Measurements from ENCODE around the gene TTLL12. TPM values are rescaled to one million over a fixed set of nuclear protein-coding genes. Genes with fewer than 3 reads are reported as not detected.

TTLL12 gene
- total RNA-seq, 1 experiment from 2014 or later, result 46.4 TPM

DNA sequence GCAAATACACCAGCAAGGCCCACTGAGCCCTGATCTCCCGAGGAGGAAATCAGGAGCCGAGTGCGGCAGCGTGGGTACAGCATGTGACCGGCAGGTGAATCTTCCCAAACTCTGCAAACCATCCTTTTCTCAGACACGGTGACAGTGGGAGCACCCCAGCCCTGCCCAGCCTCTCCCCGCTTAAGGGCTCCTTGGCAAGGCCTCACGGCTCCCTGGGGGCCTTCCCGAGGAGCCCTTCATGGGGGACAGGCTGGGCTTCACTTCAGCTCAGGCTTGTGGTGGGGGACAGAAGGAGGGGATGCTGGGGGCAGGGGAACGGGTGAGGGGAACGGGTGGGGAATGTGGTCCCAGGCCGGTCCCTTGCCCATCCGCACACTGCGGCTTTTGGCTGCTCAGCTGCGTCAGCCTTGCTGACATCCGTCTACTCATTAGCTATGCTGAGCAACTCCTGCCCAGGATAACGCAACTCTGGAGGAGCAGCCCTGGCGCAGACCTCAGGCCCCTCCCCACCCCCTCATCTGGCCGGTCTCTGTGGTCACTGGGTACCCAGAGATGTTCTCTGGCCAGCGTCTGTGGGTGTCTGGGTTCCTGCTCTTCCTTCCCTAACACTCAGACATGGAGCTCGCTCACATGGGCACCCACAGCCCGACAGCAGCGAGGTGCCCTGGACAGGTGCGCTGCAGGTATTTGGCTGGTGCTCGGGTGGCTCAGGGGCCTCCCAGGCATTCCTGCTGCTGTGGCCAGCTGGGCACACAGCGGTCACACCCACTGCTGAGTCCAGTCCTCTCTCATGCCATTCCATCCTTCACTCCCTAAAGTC is 22.0 kb upstream of the TTLL12 start:
- CTCF ChIA-PET, result no interaction called here

DNA sequence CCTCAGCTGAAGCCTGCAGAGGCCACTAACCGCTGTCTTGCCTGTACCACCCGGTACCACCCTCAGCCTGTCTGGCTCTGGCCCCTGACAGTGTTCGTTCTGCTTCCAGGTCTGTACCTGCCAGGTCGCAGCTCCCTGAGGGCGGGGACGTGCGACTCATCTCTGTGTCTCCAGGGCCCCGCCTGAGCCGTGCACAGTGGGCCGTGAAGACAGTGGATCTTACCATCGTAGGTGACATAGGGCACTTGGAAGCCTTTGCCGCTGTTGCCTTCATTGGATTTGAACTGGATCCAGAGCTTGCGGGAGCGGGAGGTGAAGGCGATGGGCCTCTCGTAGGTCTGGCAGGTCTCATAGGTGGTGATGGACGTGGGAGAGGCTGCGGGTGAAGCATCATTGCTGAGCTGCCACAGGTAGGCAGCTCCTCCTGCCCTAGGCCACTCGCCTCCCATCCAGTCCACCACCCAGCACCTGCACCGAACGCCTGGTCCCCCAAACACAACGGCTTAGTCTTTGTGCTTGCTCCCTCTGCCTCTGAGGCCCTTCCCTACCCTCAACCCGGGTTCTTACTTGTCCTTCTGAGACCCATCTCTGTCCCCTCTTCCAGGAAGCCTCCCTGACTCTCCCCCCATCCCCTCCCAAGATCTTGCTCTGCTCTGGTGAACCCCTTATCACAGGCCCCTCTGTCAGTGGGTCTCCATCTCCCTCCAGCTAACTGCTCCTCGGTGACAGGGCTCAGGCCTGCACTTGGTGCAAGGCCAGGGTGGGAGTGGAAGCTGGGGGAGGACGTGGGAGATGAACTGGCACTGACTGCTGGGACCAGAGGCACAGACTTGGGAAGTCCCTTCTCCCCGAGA is 21.1 kb upstream of the TTLL12 start:
- POLR2A ChIA-PET, result no interaction called here
- no peak overlapping the region for H3K27ac Mint-ChIP-seq (ENCODE audit: unreplicated experiment)

More for the DNA sequence above, 22.0 kb upstream of the TTLL12 start:
- H3K36me3 ChIP-seq (ENCODE audit: control insufficient read depth, insufficient read depth, low read length), result no peaks in the 10 kb centered on the region
- no peaks in the 10 kb centered on the region for H3K4me1 ChIP-seq
- Mint-ChIP-seq H3K27me3 (ENCODE audit: insufficient read depth, unreplicated experiment) (no peaks in the 10 kb centered on the region), H3K4me1 (ENCODE audit: low read depth, unreplicated experiment) (no peaks in the 10 kb centered on the region), H3K27ac (ENCODE audit: unreplicated experiment) (no peak overlapping the region), H3K9me3 (ENCODE audit: unreplicated experiment) (no peaks in the 10 kb centered on the region), H3K36me3 (ENCODE audit: insufficient read depth, unreplicated experiment) (no peaks in the 10 kb centered on the region), H3K4me3 (ENCODE audit: unreplicated experiment) (no peak overlapping the region)
- POLR2A ChIA-PET, result no interaction called here
- BruUV-seq (replicated peaks), result no TSS peak
- no peak for DNase-seq
- H3K27me3 ChIP-seq (replicated peaks; ENCODE audit: control insufficient read depth, insufficient read depth, low read length), result no peaks in the 10 kb centered on the region; the same call in 1 of the 2 replicates
- intact Hi-C loops (cut with micrococcal nuclease; ENCODE audit: unreplicated experiment), result no loop called here
- H3K4me3 ChIP-seq (ENCODE audit: low read depth, low read length), result no peak overlapping the region
- H3K9me3 ChIP-seq, result no peaks in the 10 kb centered on the region
- TF ChIP-seq, protein P1, sequence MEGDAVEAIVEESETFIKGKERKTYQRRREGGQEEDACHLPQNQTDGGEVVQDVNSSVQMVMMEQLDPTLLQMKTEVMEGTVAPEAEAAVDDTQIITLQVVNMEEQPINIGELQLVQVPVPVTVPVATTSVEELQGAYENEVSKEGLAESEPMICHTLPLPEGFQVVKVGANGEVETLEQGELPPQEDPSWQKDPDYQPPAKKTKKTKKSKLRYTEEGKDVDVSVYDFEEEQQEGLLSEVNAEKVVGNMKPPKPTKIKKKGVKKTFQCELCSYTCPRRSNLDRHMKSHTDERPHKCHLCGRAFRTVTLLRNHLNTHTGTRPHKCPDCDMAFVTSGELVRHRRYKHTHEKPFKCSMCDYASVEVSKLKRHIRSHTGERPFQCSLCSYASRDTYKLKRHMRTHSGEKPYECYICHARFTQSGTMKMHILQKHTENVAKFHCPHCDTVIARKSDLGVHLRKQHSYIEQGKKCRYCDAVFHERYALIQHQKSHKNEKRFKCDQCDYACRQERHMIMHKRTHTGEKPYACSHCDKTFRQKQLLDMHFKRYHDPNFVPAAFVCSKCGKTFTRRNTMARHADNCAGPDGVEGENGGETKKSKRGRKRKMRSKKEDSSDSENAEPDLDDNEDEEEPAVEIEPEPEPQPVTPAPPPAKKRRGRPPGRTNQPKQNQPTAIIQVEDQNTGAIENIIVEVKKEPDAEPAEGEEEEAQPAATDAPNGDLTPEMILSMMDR (IDR thresholded peaks at IDR 0.05; ENCODE audit: insufficient read depth in 1 of 2, low read depth in 1 of 2, low read length in 1 of 2, severe bottlenecking in 1 of 2, unreplicated experiment in 1 of 2), result no peak

DNA sequence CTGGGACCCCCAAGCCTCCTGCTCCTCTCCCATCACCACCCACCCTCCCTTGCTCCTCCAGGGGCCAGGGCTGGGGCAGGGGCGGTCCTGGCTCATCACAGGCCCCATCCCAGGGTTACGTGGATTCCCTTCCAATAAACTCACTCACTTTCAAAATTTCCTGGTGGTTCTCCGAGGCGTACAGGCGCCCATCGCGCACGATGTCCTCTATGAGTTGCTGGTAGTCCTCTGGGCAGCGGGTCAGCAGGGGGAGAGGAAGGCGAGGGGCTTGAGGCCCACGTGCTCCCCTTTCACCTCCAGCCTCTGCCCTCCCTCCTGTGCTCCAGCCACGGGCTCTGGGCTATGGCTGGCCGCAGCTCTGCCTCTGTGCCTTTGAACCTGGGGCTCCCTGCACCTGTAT is 20.5 kb upstream of the TTLL12 start:
- TF ChIP-seq, protein P1 (IDR thresholded peaks at IDR 0.05; ENCODE audit: insufficient read depth in 1 of 2, low read depth in 1 of 2, low read length in 1 of 2, severe bottlenecking in 1 of 2, unreplicated experiment in 1 of 2), result no peak
- Histone ChIP-seq H3K9me3 (no peaks in the 10 kb centered on the region), H3K4me1 (no peaks in the 10 kb centered on the region), H3K4me3 (ENCODE audit: low read depth, low read length) (no peak overlapping the region), H3K36me3 (ENCODE audit: control insufficient read depth, insufficient read depth, low read length) (no peaks in the 10 kb centered on the region), H3K27me3 (replicated peaks; ENCODE audit: control insufficient read depth, insufficient read depth, low read length) (no peaks in the 10 kb centered on the region; the same call in 1 of the 2 replicates)
- DNase-seq, result no peak
- H3K4me1 Mint-ChIP-seq (ENCODE audit: low read depth, unreplicated experiment), result no peaks in the 10 kb centered on the region
- no TSS peak for BruUV-seq (replicated peaks)
- H3K27me3 Mint-ChIP-seq (ENCODE audit: insufficient read depth, unreplicated experiment), result no peaks in the 10 kb centered on the region
- no peak overlapping the region for H3K4me3 Mint-ChIP-seq (ENCODE audit: unreplicated experiment)
- no peak overlapping the region for H3K27ac Mint-ChIP-seq (ENCODE audit: unreplicated experiment)
- intact Hi-C loops (cut with micrococcal nuclease; ENCODE audit: unreplicated experiment), result no loop called here
- no peaks in the 10 kb centered on the region for H3K36me3 Mint-ChIP-seq (ENCODE audit: insufficient read depth, unreplicated experiment)
- H3K9me3 Mint-ChIP-seq (ENCODE audit: unreplicated experiment), result no peaks in the 10 kb centered on the region
- ChIA-PET POLR2A (no interaction called here), CTCF (no interaction called here)

More for the DNA sequence above, 21.1 kb upstream of the TTLL12 start:
- Histone ChIP-seq H3K4me1 (no peaks in the 10 kb centered on the region), H3K9me3 (no peaks in the 10 kb centered on the region), H3K4me3 (ENCODE audit: low read depth, low read length) (no peak overlapping the region), H3K27me3 (replicated peaks; ENCODE audit: control insufficient read depth, insufficient read depth, low read length) (no peaks in the 10 kb centered on the region; the same call in 1 of the 2 replicates), H3K36me3 (ENCODE audit: control insufficient read depth, insufficient read depth, low read length) (no peaks in the 10 kb centered on the region)
- Mint-ChIP-seq H3K36me3 (ENCODE audit: insufficient read depth, unreplicated experiment) (no peaks in the 10 kb centered on the region), H3K27me3 (ENCODE audit: insufficient read depth, unreplicated experiment) (no peaks in the 10 kb centered on the region), H3K4me3 (ENCODE audit: unreplicated experiment) (no peak overlapping the region), H3K9me3 (ENCODE audit: unreplicated experiment) (no peaks in the 10 kb centered on the region), H3K4me1 (ENCODE audit: low read depth, unreplicated experiment) (no peaks in the 10 kb centered on the region)
- DNase-seq, result no peak
- intact Hi-C loops (cut with micrococcal nuclease; ENCODE audit: unreplicated experiment), result no loop called here
- CTCF ChIA-PET, result no interaction called here
- BruUV-seq (replicated peaks), result no TSS peak
- TF ChIP-seq, protein P1 (IDR thresholded peaks at IDR 0.05; ENCODE audit: insufficient read depth in 1 of 2, low read depth in 1 of 2, low read length in 1 of 2, severe bottlenecking in 1 of 2, unreplicated experiment in 1 of 2), result no peak
